ENCODE measurements around the gene MCUB.

GRCh38 chr4:109698656-109699055 is 138.6 kb downstream of the MCUB start:
- TF ChIP-seq CTCF (conservative IDR thresholded peaks at IDR 0.05 in 1 of 2, IDR thresholded peaks at IDR 0.05 in 1 of 2; ENCODE audit: low read depth in 1 of 2, low read length in 2 of 2) (no peak), EZH2 (IDR thresholded peaks at IDR 0.05; ENCODE audit: low read length, missing control alignments) (no peak)

Measured in fibroblast of lung (primary cell).